ENCODE data around the gene NISCH. TPM values are rescaled to one million over a fixed set of nuclear protein-coding genes. Genes with fewer than 3 reads are reported as not detected.

The NISCH gene
- total and polyA plus RNA-seq, 2 experiments from 2014 or later = 58.9 to 74.5 TPM

DNA sequence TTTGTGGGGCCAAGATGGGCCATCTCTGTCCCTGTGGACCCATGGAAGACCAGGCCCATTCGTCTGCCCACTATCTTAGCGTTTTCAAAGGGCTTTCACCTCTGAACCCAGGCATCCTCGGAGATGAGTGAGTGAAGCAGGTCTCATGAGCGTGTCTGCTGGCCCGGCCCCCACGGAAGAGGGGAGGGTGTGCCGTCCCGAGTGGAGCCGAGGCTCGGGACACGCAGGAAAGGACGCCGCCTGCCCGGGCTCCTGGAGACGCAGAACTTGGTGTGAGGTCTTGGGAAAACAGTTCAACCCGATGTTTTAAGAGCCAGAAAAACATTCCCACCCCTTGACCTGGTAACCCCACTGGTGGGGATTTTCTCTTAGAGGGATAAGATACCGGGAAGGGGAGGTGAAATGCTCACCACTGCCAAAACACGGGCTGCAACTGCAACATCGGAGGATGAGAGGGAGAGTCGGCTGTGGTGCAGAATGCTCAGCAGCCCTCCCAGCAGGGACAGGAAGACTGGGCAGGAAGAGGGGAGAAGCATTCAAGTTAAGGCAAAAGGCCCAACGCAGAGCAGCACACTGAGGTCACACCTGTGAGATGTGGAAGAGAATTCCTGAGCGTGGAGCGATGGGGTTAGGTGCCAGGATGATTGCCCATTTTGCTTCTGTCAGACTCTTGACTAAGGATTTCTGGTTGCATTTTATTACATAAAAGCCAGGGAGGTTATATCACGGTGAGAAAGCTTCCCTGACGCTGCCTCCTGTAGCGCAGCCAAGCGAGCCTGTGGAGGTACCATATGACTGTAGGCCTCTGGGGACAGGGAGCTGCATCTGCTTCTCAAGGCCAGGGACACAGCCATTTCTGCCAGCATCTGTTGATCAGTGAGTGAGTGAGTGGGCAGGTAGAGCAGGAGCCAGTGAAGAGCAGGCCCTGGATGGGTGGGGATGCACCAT lies 25.6 kb downstream of the NISCH start:
- Histone ChIP-seq H3K36me3 (replicated peaks; ENCODE audit: insufficient read depth, low read depth) (no peaks in the 10 kb centered on the region), H3K27me3 (no peaks in the 10 kb centered on the region), H2AFZ (no peak overlapping the region), H3K4me1 (ENCODE audit: insufficient read depth) (peaks cover 20% of the 10 kb centered on the region), H3K79me2 (no peaks in the 10 kb centered on the region), H3K9me3 (ENCODE audit: low read depth) (no peaks in the 10 kb centered on the region), H3K4me2 (no peak overlapping the region), H3K9me2 (replicated peaks; ENCODE audit: insufficient read depth) (no peaks in the 10 kb centered on the region), H3K27ac (no peak overlapping the region), H3K4me3 (no peak overlapping the region), H4K20me1 (ENCODE audit: insufficient read depth, poor library complexity, severe bottlenecking) (no peaks in the 10 kb centered on the region)
- WGBS (ENCODE audit: low lambda C conversion rate, missing lambda C conversion rate) = 95% methylated on average over 27 of the region's 27 CpGs
- no peak for TF ChIP-seq EZH2phosphoT487 (IDR thresholded peaks at IDR 0.05; ENCODE audit: low read depth, severe bottlenecking, unreplicated experiment)
- TF ChIP-seq CTCF (IDR thresholded peaks at IDR 0.05; ENCODE audit: poor library complexity) = no peak
- no peak for TF ChIP-seq EZH2 (IDR thresholded peaks at IDR 0.05; ENCODE audit: borderline replicate concordance)
- DNase-seq (ENCODE audit: low spot score) = no peak

DNA sequence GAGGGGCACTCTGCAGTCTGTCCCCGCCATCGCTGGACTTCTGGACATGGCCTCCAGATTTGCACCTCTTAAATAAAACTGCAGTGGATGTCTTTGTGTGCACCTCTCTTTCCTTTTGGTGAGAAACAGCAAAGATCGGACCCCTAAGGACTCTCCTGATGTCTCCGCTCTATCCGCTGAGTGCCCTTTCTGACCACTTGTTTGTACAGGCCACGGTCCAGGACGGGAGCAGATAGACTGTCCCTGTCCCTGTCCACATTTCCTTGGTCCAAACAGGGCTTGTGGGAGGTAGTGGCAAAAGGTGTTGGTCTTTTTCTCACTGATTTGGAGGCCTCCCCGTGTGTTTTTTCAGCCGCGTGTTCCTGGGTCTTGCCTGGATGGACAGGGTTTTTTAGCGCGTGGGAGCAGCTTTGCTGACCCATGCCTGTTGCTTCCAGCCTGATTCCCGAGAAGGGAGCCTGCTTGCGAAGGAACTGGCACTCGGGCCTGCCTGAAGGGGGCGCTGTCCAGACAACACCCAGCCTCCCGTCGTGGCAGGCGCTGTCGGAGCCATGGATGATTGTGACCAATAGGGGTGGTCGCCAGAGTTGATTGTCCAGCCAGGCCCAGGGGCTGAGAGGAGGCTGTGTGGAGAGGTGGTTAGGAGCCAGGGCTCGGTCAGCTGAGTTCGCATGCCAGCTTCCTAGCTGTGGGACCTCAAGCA lies 26.6 kb downstream of the NISCH start:
- Histone ChIP-seq H3K27ac (no peak overlapping the region), H3K4me2 (no peak overlapping the region), H3K36me3 (replicated peaks; ENCODE audit: insufficient read depth, low read depth) (no peaks in the 10 kb centered on the region), H3K4me1 (ENCODE audit: insufficient read depth) (peaks cover 20% of the 10 kb centered on the region), H3K79me2 (no peaks in the 10 kb centered on the region), H3K27me3 (no peaks in the 10 kb centered on the region), H3K4me3 (no peak overlapping the region), H2AFZ (no peak overlapping the region), H3K9me2 (replicated peaks; ENCODE audit: insufficient read depth) (no peaks in the 10 kb centered on the region), H3K9me3 (ENCODE audit: low read depth) (no peaks in the 10 kb centered on the region), H4K20me1 (ENCODE audit: insufficient read depth, poor library complexity, severe bottlenecking) (no peaks in the 10 kb centered on the region)
- WGBS (ENCODE audit: low lambda C conversion rate, missing lambda C conversion rate) = 89% methylated on average over 23 of the region's 23 CpGs
- no peak for DNase-seq (ENCODE audit: low spot score)
- TF ChIP-seq CTCF (IDR thresholded peaks at IDR 0.05; ENCODE audit: poor library complexity) = peak; percentile 41
- TF ChIP-seq EZH2phosphoT487 (IDR thresholded peaks at IDR 0.05; ENCODE audit: low read depth, severe bottlenecking, unreplicated experiment) = no peak
- TF ChIP-seq EZH2 (IDR thresholded peaks at IDR 0.05; ENCODE audit: borderline replicate concordance) = no peak

DNA sequence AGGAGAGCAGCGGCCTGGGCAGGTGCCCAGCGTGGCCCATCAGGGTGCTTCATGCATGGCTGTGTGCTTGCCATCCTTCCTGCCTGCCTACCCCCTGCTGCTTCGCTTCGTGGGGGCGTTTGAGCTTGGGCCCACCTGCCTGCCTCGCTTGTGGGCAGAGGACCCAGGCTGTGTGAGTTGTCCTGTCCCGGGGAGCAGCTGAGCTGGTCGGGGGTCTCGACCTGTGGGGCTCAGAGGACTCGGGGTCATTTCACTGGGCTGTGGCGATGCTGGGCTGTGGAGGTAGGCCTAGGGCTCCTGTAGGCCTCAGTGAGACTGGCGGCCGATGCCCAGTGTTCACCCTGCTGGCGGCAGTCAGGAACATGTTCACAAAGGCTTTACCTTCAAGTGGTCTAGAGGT lies 27.7 kb downstream of the NISCH start:
- Histone ChIP-seq H3K36me3 (replicated peaks; ENCODE audit: insufficient read depth, low read depth) (no peaks in the 10 kb centered on the region), H3K4me2 (no peak overlapping the region), H3K4me3 (no peak overlapping the region), H4K20me1 (ENCODE audit: insufficient read depth, poor library complexity, severe bottlenecking) (no peaks in the 10 kb centered on the region), H3K9me2 (replicated peaks; ENCODE audit: insufficient read depth) (no peaks in the 10 kb centered on the region), H2AFZ (no peak overlapping the region), H3K9me3 (ENCODE audit: low read depth) (no peaks in the 10 kb centered on the region), H3K79me2 (no peaks in the 10 kb centered on the region), H3K4me1 (ENCODE audit: insufficient read depth) (peaks cover 20% of the 10 kb centered on the region), H3K27ac (peak overlapping the region; percentile 88), H3K27me3 (no peaks in the 10 kb centered on the region)
- WGBS (ENCODE audit: low lambda C conversion rate, missing lambda C conversion rate) = 89% methylated on average over 14 of the region's 14 CpGs
- TF ChIP-seq EZH2 (IDR thresholded peaks at IDR 0.05; ENCODE audit: borderline replicate concordance) (no peak), EZH2phosphoT487 (IDR thresholded peaks at IDR 0.05; ENCODE audit: low read depth, severe bottlenecking, unreplicated experiment) (no peak), CTCF (IDR thresholded peaks at IDR 0.05; ENCODE audit: poor library complexity) (no peak)
- DNase-seq (ENCODE audit: low spot score) = no peak
